ENCODE measurements around the gene SLC6A20.

DNA sequence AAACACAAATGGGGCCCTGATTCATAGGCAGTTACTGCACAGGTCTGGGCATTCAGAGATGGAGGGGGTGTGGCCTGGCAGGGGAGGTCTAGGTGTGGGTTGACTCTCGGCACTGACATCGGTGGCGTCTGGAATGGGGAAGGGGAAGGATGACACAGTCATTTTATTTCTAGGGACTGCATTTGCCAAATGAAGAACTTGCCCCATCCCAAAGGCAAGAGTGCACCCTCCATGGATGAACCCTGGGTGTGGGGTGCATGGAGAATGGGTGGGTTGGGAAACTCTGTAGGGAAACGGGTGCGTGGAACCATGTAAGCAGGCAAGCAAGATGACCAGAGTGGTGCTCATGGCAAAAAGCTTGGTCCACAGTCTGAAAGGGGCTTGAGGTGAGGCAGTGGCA, 24.5 kb downstream of the SLC6A20 start:
- no peak for TF ChIP-seq POLR2A (IDR thresholded peaks at IDR 0.05)
- TF ChIP-seq, protein P1, sequence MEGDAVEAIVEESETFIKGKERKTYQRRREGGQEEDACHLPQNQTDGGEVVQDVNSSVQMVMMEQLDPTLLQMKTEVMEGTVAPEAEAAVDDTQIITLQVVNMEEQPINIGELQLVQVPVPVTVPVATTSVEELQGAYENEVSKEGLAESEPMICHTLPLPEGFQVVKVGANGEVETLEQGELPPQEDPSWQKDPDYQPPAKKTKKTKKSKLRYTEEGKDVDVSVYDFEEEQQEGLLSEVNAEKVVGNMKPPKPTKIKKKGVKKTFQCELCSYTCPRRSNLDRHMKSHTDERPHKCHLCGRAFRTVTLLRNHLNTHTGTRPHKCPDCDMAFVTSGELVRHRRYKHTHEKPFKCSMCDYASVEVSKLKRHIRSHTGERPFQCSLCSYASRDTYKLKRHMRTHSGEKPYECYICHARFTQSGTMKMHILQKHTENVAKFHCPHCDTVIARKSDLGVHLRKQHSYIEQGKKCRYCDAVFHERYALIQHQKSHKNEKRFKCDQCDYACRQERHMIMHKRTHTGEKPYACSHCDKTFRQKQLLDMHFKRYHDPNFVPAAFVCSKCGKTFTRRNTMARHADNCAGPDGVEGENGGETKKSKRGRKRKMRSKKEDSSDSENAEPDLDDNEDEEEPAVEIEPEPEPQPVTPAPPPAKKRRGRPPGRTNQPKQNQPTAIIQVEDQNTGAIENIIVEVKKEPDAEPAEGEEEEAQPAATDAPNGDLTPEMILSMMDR (IDR thresholded peaks at IDR 0.05), result no peak

All from lower leg skin (tissue), 3 donors.